ENCODE data around the gene HVCN1.
A peak's percentile ranks its signal among the peaks of the same experiment; 100 is the strongest.

Gene HVCN1

GRCh38 chr12:110699591-110700445 is 10.9 kb upstream of the HVCN1 start:
- no peak for DNase-seq (ENCODE audit: low read depth in 1 of 2, low spot score in 1 of 2)

- DNase-seq (ENCODE audit: low read depth in 1 of 2, low spot score in 1 of 2): peak; percentile 50 to 51
Observed at GRCh38 chr12:110698171-110698902, 9.4 kb upstream of the HVCN1 start.

GRCh38 chr12:110697236-110697635 is 8.3 kb upstream of the HVCN1 start:
- DNase-seq (ENCODE audit: low read depth in 1 of 2, low spot score in 1 of 2): no peak

DNA sequence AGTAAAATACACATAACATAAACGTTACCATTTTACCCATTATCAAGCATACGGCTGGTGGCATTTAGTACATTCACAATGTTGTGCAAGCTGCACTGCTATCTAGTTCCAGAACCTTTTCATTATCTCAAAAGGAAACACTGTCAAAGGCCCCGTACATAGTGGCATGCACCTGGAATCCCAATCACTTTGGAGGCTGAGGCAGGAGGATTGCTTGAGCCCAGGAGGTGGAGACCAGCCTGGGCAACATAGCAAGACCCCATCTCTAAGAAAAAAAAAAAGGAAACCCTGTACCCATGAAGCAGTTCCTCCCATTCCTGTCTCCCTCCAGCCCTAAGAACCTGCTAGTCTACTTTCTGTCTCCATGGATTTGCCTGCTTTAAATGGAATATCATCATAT is 7.4 kb upstream of the HVCN1 start:
- DNase-seq (ENCODE audit: low read depth in 1 of 2, low spot score in 1 of 2): no peak

GRCh38 chr12:110694330-110694901 is 5.5 kb upstream of the HVCN1 start:
- no peak for DNase-seq (ENCODE audit: low read depth in 1 of 2, low spot score in 1 of 2)

DNA sequence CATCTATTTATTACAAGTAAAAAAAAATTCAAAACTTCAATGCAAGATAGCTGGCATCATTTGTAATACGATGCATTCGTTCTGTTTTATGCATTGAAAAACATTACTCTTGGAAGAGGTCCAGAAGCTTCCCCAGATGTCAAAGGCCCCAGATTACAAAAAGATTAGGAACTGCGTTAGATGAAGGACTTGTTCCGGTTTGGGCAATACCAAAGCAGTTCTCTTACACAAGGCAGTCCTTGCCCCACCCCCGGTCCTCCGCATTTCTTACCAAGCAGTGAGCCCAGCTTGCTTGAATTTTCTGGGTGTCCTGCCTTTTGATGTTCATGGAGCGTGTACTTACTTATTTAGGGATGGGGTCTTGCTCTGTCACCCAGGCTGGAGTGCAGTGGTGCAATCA is 4.8 kb upstream of the HVCN1 start:
- DNase-seq (ENCODE audit: low read depth in 1 of 2, low spot score in 1 of 2): no peak

DNA sequence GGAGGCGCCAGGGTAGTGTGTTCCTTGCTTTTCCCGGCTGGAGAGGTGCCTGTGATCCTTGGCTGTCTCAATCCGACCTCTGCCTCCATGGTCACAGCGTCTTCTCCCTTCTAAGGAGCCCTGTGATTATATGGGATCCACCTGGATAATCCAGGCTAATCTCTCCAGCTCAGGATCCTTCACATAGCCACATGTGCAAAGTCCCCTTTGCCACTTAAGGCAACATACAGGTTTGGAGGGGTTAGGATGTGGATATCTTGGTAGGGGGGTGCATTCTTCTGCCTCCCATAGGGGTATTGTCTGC is 1.2 kb upstream of the HVCN1 start:
- no peak for DNase-seq (ENCODE audit: low read depth in 1 of 2, low spot score in 1 of 2)

DNA sequence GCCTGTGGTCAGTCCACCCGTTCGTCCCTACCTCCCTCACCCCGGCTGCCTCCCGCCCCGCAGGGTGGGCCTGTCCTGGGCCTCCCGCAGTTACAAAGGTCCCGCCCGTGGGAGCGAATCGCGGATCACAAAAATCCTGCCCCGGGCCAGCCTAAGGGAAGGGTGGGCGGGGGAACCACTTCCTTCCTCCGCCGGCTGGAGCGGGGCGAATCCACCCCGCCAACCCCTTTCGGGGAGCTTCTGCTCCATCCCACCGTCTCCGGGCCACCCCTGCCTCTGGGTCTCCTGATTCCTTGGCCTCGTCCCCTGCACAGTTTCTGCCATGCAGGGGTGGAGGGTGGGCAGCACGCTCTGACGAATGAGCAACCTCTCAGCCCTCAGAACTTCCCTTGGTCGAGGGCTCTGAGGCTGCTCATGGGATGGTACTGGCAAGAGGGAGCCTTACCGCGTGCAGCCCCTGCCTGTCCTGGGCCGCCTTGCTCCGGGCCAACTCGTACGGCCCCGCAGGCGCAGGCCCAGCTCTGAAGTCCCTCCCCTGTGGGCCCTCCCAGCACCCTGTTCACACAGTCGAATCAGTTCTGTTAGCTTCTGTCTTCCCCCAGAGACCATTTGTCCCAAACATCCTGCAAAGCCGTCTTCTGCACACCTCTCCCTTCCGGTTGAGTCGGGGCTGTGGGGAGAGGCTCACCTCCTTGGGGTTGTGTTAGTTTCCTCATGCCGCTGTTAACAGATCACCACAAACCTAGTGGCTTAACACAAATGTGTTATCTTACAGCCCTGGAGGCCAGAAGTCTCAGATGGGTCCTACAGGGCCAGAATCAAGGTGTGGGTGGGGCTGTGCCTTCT is 589 bp upstream of the HVCN1 start:
- DNase-seq (ENCODE audit: low read depth in 1 of 2, low spot score in 1 of 2): peak; percentile 10 to 15

DNA sequence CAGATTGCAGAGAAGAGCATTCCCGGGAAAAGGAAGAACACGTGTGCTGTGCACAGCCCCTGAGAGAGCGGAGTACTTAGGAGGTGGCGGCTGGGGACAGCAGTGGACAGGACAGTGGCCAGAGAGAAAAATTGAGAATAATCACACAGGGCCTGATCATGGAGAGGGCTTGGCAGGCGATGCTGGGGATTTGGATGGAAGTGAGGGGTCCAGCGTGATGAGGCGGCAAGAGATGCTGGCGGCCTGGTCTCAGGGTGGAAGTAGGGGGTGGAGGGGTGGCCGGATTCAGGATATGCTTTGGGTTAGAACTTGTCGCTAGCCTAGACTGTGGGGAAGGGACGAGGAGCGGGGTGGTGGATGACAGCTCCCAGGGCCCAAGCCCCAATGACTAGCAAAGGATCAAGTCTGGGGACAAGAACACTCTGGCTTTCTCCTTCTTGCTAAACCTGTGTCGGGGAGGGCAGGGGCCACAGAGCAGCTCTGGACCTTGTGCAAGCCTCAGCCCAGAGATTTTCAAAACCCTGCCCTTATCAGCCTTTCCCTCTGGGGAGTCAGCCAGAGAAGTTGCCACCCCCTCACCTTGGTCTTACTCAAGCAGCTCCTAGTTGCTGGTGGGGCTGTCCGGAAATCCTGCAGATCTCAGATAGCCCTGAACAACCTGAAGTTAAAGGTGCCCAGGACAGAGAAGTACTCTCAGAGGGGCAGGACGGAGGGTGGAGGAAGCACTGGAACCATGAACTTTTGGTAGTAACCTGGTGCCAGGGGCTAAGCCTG is 1.3 kb downstream of the HVCN1 start:
- DNase-seq (ENCODE audit: low read depth in 1 of 2, low spot score in 1 of 2): no peak

DNA sequence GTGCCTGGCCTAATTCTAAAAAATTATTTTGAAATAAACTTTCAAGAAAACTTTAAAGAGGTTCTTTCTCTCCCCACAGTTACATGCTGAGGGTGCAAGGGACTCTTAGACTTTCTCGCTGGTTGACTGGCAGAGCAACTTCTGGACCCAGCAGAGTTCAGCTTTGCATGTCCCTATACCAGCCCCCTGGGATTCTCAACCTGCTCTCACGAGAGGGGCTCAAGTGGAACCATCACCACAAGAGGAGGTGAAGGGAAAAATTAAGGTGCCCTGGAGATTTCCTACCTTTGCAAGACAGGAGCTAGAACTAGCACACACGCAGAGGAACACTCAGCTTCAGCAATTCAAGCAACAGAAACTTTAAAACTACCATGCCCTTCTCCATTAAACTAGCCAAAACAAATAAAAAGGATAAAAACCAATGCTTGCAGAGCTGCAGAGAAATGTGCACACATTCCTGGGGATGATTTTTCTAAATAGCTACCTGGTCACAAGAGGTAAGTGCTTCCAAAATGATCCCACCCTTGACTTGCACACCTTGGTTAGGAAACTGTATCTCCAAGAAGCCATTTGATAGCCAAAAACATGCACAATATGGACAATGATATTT is 2.5 kb downstream of the HVCN1 start:
- DNase-seq (ENCODE audit: low read depth in 1 of 2, low spot score in 1 of 2): no peak

- no peak for DNase-seq (ENCODE audit: low read depth in 1 of 2, low spot score in 1 of 2)
Observed at GRCh38 chr12:110684312-110684836, 4.5 kb downstream of the HVCN1 start.

DNA sequence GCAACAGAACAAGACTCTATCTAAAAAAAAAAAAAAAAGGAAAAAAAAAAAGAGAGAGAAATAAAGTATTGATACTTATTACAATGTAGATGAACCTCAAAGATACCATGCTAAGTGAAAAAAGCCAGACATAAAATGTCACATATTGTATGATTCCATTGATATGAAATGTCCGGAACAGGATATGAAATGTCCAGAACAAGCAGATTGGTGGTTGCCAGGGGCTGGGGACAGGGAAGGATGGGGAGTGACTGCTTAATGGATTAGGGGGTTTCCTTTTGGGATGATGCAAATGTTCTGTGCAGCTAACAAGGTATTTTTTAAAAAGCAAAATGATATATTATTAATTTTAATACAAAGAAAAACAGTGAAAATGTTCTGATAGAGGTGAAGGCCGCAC is 5.0 kb downstream of the HVCN1 start:
- no peak for DNase-seq (ENCODE audit: low read depth in 1 of 2, low spot score in 1 of 2)

DNA sequence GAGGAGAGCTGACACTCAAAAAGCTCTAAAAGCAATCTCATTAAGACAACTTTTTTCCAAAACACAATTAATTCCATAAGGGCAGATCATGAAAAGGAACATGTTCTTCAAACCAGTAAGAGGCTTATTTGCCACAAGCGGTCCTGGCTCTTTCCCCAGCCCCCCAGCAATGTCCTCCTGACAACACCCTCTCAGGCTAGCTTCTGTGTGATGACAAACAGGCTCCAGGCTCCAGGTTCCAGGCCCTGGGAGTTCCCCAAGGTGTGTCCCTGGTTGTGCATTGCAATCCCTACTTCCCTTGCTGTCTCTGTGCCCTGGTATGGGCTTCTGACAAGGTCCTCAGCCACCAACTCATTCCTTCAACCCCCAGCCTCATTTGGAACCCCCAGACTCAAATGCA is 8.9 kb downstream of the HVCN1 start:
- no peak for DNase-seq (ENCODE audit: low read depth in 1 of 2, low spot score in 1 of 2)

- DNase-seq (ENCODE audit: low read depth in 1 of 2, low spot score in 1 of 2): no peak
Observed at GRCh38 chr12:110679201-110679600, 9.7 kb downstream of the HVCN1 start.

DNA sequence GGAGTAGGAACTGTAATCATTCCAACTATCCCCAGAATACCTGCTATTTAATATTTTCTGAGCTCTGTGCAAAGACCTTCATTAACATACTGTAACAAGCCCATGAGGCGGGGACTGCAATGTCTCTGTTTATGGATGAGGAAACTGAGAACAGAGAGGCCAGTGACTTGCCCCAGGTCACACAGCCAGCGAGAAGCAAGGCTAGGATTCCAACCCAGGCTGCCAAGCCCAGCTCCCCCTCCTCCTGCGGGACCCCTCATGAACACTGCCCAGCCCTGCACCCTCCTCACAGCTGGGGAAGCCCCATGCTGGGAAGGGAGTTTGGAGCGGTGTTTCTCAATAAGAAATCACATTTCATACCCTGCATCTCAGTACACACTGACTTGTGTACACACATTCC is 10.9 kb downstream of the HVCN1 start:
- DNase-seq (ENCODE audit: low read depth in 1 of 2, low spot score in 1 of 2): no peak

DNA sequence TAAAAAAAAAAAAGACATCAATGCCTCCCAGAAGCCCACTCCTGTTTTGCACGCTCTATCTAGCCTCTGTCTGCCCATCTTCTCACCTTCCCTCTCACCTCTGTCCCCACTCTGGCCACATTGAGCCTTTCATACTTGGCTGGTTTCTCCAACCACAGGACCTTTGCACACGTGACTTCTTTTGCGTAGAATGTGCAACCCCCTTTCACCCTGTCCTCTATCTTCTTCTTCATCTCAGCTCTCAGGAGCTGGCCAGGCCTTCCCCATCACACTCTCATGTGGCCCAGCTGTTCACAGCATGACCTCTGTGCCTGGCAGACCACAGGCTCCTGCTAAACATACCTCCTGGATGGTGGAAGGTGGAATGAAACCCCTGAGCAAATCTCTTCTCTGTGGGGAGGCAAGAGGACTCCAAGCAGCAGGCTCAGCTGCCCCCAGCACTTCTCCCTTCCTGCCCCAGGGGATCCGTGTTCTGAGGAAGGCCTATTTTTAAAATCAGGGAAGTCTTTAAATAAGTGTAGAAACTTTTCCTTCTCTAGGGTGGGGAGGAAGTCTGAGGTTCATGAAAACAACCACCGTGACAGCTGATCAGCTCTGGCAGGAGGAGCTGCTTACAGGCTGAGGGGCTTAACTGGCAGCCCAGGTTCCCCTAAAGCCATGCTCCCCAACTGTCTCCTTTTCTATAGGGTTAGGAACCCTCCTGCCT is 11.6 kb downstream of the HVCN1 start:
- DNase-seq (ENCODE audit: low read depth in 1 of 2, low spot score in 1 of 2): no peak

DNA sequence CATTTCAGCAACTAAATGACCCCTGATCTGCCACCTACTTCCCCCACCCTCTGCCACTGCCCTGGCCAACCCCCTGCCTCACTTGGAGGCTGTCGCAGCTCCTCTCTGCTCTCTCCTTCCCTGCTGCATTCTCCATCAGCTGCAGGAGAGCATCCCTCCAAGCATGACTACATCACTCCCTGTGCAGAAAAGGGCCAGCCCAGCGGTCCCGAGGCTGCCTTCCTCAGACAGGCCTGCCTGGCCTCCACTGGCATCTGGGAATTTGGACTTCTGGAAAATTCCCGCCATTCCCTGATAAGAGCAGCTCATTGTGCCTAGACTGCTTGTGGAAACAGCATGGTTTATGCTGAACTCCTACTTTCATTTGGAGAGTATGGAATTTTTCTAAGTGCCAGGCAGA is 12.7 kb downstream of the HVCN1 start:
- DNase-seq (ENCODE audit: low read depth in 1 of 2, low spot score in 1 of 2): no peak

DNA sequence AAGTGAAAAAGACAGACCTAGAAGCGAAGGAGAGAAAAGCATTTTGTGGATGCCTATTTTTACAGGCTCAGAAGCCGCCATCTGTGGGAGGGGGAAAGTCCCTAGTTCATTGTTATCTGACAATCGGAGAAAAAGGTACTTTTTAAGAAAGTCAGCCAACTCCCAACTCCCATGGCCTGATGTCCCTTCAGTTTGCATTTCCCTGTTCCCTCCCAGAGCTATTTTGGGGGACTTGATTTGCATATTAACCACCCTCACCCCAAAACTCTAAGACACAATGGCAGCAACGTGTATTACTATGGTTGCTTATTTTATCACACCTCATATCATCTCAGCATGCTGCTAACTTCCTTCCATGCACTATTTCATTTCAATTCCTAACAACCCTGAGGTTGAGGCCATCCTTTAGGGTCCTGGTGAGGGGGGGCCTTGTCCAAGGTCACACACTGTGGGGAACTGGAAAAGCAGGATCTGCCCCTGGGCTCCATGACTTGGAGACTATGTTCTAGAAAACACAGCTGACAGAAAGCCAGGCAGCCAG is 18.7 kb downstream of the HVCN1 start:
- DNase-seq (ENCODE audit: low read depth in 1 of 2, low spot score in 1 of 2): no peak

DNA sequence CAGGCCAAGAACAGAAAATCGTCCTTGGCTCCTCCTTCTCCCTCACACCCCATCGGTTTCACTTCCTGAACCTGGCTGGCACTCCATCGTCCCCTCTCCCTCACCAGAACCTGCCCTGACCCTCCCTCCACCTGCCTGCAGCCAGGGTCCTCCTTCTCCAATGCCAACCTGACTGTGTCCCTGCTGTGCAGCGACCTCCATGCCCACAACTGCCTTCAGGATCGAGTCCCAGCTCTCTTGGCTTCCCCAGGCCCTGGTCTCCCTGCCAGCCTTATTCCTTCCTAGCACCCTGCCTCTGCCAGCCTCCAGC is 19.8 kb downstream of the HVCN1 start:
- DNase-seq (ENCODE audit: low read depth in 1 of 2, low spot score in 1 of 2): no peak

All from activated T-helper 1 cell treated with anti-CD3 and anti-CD28 coated beads, Interleukin-2, amount 50 U/mL, for 16 hours (primary cell).